Loucy (cell line): ENCODE measurements around the gene ALCAM.

Source experiments
- EZH2phosphoT487 ChIP-seq: fragments of 200-600 bp; IDR thresholded peaks from 2 replicates; pipeline ENCODE4 v1.6.1; 2018; ENCODE audit warnings: antibody characterized with exemption, mild to moderate bottlenecking, moderate library complexity, borderline replicate concordance
- TF ChIP-seq, protein P1 (sequence below): fragments of 200-600 bp; sonication (generic); conservative IDR thresholded peaks from 2 replicates; pipeline ENCODE4 v1.5.1; 2014; ENCODE audit warnings: mild to moderate bottlenecking, antibody characterized with exemption, low read length

DNA sequence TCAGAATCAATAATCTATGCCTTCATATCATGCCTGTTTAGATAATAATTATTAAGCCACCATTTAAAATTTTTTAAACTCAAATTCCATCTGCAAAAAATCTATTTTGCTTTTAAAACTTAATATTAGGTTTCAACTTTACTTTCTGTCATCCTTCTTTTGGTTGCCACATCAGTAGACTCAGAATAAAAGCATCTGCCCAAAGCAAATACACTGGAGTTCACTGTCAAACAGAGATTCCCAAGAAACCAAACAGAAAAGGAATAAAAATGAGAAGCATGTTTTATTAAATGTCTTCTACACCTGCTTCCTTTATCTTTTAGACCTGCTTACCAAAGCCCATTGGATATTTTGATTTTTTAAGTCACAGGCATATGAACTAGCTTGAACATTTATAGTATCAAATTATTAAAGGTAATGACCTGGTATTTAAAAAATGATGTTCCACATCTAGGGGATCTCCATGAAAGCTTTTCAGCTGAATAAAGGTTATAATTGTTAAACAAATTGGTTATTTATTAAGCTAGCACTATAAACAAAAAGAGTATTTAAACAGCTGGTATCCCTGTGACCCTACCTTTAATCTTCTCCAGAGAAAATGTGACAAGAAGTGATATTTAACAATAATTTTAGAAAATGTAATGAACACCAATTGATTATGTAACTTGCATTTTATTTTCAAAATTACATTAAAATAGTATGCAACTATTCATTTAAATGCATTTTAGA is 62.5 kb downstream of the ALCAM start:
- TF ChIP-seq, protein P1, sequence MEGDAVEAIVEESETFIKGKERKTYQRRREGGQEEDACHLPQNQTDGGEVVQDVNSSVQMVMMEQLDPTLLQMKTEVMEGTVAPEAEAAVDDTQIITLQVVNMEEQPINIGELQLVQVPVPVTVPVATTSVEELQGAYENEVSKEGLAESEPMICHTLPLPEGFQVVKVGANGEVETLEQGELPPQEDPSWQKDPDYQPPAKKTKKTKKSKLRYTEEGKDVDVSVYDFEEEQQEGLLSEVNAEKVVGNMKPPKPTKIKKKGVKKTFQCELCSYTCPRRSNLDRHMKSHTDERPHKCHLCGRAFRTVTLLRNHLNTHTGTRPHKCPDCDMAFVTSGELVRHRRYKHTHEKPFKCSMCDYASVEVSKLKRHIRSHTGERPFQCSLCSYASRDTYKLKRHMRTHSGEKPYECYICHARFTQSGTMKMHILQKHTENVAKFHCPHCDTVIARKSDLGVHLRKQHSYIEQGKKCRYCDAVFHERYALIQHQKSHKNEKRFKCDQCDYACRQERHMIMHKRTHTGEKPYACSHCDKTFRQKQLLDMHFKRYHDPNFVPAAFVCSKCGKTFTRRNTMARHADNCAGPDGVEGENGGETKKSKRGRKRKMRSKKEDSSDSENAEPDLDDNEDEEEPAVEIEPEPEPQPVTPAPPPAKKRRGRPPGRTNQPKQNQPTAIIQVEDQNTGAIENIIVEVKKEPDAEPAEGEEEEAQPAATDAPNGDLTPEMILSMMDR = no peak
- TF ChIP-seq EZH2phosphoT487 = no peak
